Calu3 (cell line): Measurements from ENCODE around the gene ECHDC3. TPM values are rescaled to one million over a fixed set of nuclear protein-coding genes. Genes with fewer than 3 reads are reported as not detected.

Source experiments
- BruUV-seq: library from RNA; stranded (reverse); fragments of 400-500 nt; replicated peaks from 2 replicates; lab custom pipeline; 2021; lab: Mats Ljungman, UMichigan
- CTCF ChIA-PET: fragments of 300-600 bp; sonication (Branson Sonifier 250); formaldehyde crosslinking; loops from one replicate; lab custom pipeline; 2022; ENCODE audit warnings: antibody characterized with exemption; lab: Charles Lee
- DNase-seq: peaks from one replicate; pipeline ENCODE4 v3.0.0; 2022
- H3K27ac Mint-ChIP-seq: one replicate; pipeline ENCODE4 v1.8.0; 2022; ENCODE audit warnings: mixed read lengths; ENCODE audit not compliant: unreplicated experiment
- H3K27me3 Mint-ChIP-seq: one replicate; pipeline ENCODE4 v1.8.0; 2022; ENCODE audit warnings: mixed read lengths; ENCODE audit not compliant: unreplicated experiment
- H3K36me3 Mint-ChIP-seq: one replicate; pipeline ENCODE4 v1.8.0; 2022; ENCODE audit warnings: mild to moderate bottlenecking, moderate library complexity, mixed read lengths; ENCODE audit not compliant: insufficient read depth, unreplicated experiment
- H3K4me1 Mint-ChIP-seq: one replicate; pipeline ENCODE4 v1.8.0; 2022; ENCODE audit warnings: mild to moderate bottlenecking, low read depth, mixed read lengths; ENCODE audit not compliant: unreplicated experiment
- H3K4me3 Mint-ChIP-seq: one replicate; pipeline ENCODE4 v1.8.0; 2022; ENCODE audit warnings: mild to moderate bottlenecking, low read depth, moderate library complexity, mixed read lengths; ENCODE audit not compliant: unreplicated experiment
- H3K9me3 Mint-ChIP-seq: one replicate; pipeline ENCODE4 v1.8.0; 2022; ENCODE audit warnings: low read depth, mixed read lengths; ENCODE audit not compliant: unreplicated experiment
- CTCF ChIP-seq: fragments of 200-600 bp; IDR thresholded peaks from one replicate; pipeline ENCODE4 v1.8.0; 2022; ENCODE audit warnings: antibody characterized with exemption; ENCODE audit not compliant: unreplicated experiment
- intact Hi-C: fragments of 100-400 bp; cut with micrococcal nuclease; formaldehyde crosslinking; loops from one replicate; pipeline ENCODE4 v1.10.0; 2022; ENCODE audit not compliant: unreplicated experiment
- total RNA-seq: library from RNA; stranded (reverse); gene quantifications from 2 replicates; pipeline ENCODE4 v1.2.3, GENCODE V29; 2022

Gene ECHDC3
- total RNA-seq, 1 experiment from 2014 or later = 24.7 TPM

- peaks cover 27% of the 10 kb centered on the region for H3K4me1 Mint-ChIP-seq
- no TSS peak for BruUV-seq
- intact Hi-C loops = no loop called here
- no peak for DNase-seq
- H3K27me3 Mint-ChIP-seq = no peaks in the 10 kb centered on the region
- no peak overlapping the region for H3K27ac Mint-ChIP-seq
- H3K4me3 Mint-ChIP-seq = no peak overlapping the region
- H3K36me3 Mint-ChIP-seq = no peaks in the 10 kb centered on the region
- TF ChIP-seq CTCF = no peak
- CTCF ChIA-PET = no interaction called here
- H3K9me3 Mint-ChIP-seq = no peaks in the 10 kb centered on the region
These were observed 43.3 kb upstream of the ECHDC3 start for GRCh38 chr10:11698691-11699549.

- no peak overlapping the region for H3K27ac Mint-ChIP-seq
- no peak for DNase-seq
- BruUV-seq = no TSS peak
- CTCF ChIA-PET = no interaction called here
- intact Hi-C loops = no loop called here
- no peak overlapping the region for H3K4me3 Mint-ChIP-seq
- no peaks in the 10 kb centered on the region for H3K27me3 Mint-ChIP-seq
- H3K36me3 Mint-ChIP-seq = no peaks in the 10 kb centered on the region
- no peaks in the 10 kb centered on the region for H3K9me3 Mint-ChIP-seq
- H3K4me1 Mint-ChIP-seq = peaks cover 27% of the 10 kb centered on the region
- no peak for TF ChIP-seq CTCF
These were observed 42.6 kb upstream of the ECHDC3 start for GRCh38 chr10:11699550-11700097.

GRCh38 chr10:11700539-11700938 lies 41.6 kb upstream of the ECHDC3 start:
- no peak overlapping the region for H3K4me3 Mint-ChIP-seq
- H3K9me3 Mint-ChIP-seq = no peaks in the 10 kb centered on the region
- no TSS peak for BruUV-seq
- no peak overlapping the region for H3K27ac Mint-ChIP-seq
- CTCF ChIA-PET = no interaction called here
- intact Hi-C loops = no loop called here
- no peak for DNase-seq
- H3K36me3 Mint-ChIP-seq = no peaks in the 10 kb centered on the region
- no peak for TF ChIP-seq CTCF
- H3K27me3 Mint-ChIP-seq = no peaks in the 10 kb centered on the region
- H3K4me1 Mint-ChIP-seq = peaks cover 27% of the 10 kb centered on the region

- Mint-ChIP-seq H3K27ac (no peak overlapping the region), H3K36me3 (no peaks in the 10 kb centered on the region), H3K27me3 (no peaks in the 10 kb centered on the region), H3K9me3 (no peaks in the 10 kb centered on the region), H3K4me3 (no peak overlapping the region), H3K4me1 (peaks cover 27% of the 10 kb centered on the region)
- no peak for TF ChIP-seq CTCF
- CTCF ChIA-PET = no interaction called here
- BruUV-seq = no TSS peak
- no peak for DNase-seq
- intact Hi-C loops = no loop called here
These were observed 40.6 kb upstream of the ECHDC3 start for GRCh38 chr10:11701451-11702095.
